HG03060 (cell line): ENCODE measurements around the gene AKR7A2.

Experiments used
- ATAC-seq: cut with Tn5 transposase; IDR thresholded peaks from one replicate; pipeline ENCODE4 v1.9.1; 2021; ENCODE audit warnings: low read depth, moderate number of reproducible peaks; ENCODE audit not compliant: unreplicated experiment

AKR7A2 gene

GRCh38 chr1:19326748-19327065, 14.8 kb upstream of the AKR7A2 start:
- ATAC-seq, result no peak

GRCh38 chr1:19325958-19326747, 14.2 kb upstream of the AKR7A2 start:
- ATAC-seq, result no peak

DNA sequence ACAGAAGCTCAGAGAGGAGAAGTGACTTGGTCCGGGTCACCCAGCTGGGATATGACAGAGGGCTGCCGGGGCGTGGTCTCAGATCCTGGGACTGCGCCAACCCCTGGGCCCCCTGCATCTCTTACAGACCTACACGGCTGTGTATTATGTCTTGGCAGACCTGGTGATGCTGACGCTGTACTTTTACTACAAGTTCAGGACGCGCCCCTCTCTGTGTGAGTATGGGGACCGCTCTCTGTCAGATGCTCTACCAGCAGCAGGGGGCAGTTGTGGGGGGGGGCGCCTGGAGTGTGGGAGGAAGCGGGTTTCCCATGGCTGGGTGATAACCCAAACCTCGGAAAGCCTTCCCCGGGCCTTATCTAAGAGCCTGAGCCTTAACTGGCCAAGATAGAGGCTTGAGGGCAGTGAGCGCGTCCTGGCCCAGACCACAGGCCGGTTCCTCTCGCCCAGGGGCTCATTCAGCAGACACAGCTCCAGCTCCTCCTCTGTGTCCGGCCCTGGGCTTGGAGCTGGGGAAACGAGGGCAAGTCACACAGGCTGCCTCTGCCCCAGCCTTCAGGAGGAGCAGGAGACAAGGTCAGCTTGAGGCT, 13.5 kb upstream of the AKR7A2 start:
- no peak for ATAC-seq

- ATAC-seq, result no peak
Observed at GRCh38 chr1:19324665-19324990, 12.7 kb upstream of the AKR7A2 start.

DNA sequence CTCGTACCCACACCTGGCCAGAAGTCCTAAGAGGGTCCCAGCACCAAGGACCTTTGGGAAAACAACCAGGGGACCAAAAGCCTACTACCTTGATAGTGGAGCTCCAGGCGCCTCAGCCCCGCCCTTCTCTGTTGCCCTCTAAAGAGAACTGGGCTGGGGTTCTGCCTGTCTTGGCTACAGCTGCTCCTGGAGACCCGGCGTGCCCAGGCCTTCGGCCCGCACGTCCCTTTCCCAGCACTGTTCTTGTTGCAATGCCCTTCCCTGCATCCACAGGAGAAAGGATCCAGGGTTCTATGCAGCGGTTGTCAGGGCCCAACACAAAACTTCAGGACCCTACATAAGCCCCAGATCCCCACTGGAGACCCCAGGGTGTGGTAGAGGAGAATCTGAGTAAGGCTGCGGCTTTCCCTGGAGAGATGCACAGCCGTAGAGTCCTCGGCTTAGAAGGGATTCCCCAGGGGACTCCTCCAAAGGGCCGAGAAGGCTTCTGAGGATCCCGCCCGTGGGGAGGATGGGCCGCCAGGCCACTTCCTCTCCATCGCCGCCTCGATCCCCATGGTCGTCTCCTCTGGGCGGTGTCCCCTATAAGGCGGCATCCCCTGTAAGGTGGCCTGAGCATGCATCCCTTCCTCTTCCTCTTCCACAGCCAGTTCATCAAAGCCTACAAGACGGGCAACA, 12.2 kb upstream of the AKR7A2 start:
- ATAC-seq, result no peak

DNA sequence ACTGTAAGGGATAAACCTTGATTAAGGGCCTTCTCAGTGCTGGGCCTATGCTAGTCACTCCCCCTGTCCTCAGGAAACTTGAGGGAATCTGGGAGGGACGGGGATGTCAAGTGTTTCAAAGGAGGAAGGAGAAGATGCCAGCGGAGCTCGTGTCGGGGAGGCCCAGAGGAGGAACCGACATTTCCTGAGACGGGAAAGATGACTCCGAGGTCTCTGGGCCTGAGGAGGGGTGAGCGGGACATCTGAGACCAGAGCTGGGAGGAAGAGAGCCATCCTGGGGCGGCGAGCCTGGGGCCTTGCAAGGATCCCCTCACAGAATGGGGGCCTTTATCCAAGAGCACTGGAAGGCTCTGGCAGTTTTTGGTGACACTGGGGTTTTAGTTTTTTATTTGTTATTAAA, 10.5 kb upstream of the AKR7A2 start:
- no peak for ATAC-seq

DNA sequence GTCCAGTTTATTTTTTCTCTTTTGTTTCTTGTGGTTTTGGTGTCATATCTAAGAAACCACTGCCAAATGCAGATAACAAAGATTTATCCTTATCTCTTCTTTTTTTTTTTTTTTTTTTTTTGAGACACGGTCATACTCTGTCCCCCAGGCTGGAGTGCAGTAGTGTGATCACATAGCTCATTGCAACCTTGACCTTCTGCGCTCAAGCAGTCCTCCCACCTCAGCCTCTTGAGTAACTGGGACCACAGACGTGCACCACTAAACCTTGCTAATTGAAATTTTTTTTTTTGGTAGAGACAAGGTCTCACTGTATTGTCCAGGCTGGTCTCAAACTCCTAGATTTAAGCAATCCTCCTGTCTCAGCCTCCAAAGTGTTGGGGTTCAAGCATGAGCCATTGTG, 9.1 kb upstream of the AKR7A2 start:
- ATAC-seq, result no peak

DNA sequence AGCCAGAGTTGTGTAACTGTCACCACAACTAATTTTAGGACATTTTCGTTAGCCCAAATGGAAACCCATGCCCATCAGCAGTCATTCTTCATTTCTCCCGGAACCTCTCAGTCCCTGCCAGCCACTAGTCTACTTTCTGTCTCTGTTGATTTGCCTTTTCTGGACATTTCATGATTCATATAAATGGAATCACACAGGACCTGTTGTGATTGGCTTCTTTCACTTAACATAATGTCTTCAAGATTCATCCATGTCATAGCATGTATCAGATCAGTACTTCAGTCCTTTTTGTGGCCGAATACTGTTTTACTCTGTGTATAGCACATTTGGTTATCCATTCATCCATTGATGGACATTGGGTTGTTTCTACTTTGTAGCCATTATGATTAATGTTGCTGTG, 7.3 kb upstream of the AKR7A2 start:
- ATAC-seq, result no peak

DNA sequence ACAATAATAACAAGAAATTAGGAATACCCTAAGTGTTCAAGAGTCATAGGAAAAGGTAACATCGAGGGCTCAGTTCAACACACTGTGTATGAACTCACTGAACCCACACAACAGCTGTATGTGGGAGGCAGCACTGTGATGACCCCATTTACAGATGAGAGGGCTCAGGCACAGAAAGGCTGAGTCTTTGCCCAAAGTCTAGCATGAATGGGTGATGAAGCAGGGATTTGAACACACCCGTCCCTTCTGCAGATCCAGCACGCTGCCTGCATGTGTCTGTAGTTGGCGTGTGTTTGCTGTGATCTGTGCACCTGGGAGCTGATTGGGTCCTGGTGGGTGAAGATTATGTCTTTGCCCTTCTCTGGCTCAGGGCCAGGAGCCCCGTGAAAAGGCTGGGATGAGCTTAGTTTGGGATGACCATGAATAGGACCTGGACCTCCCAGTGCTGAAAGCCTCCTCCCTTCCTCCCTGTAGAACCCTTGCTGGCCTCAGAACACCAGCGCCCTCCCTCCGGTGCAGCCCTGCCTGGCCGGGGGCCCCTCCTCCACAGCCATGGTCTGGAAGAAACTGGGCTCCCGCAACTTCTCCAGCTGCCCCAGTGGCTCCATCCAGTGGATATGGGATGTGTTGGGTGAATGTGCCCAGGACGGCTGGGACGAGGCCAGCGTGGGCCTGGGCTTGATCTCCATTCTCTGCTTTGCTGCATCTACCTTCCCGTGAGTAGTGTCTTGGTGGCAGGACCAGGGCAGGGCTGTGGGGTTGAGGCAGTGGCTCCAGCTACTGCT, 5.4 kb upstream of the AKR7A2 start:
- no peak for ATAC-seq

- no peak for ATAC-seq
Observed at GRCh38 chr1:19315378-19316198, 3.6 kb upstream of the AKR7A2 start.

GRCh38 chr1:19313961-19314882, 2.3 kb upstream of the AKR7A2 start:
- no peak for ATAC-seq

DNA sequence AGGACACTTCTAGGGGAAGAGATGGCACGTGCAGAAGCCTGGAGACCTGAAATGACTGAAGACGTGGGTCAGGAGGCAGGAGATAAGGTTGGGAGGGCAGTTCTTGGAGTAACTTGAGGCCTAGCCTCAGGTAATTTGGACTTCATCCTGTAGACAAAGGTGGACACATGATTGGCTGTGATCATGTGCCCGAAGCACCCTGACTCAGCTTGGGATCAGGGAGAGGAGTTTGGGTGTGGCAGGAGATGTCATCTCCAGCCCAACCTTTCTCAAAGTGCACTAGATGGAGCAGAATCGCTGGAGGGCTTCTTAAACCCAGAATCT, 1.7 kb upstream of the AKR7A2 start:
- no peak for ATAC-seq

- no peak for ATAC-seq
Observed at GRCh38 chr1:19312782-19313635, 1.1 kb upstream of the AKR7A2 start.

- ATAC-seq, result no peak
Observed at GRCh38 chr1:19311503-19311930, 427 bp downstream of the AKR7A2 start.

DNA sequence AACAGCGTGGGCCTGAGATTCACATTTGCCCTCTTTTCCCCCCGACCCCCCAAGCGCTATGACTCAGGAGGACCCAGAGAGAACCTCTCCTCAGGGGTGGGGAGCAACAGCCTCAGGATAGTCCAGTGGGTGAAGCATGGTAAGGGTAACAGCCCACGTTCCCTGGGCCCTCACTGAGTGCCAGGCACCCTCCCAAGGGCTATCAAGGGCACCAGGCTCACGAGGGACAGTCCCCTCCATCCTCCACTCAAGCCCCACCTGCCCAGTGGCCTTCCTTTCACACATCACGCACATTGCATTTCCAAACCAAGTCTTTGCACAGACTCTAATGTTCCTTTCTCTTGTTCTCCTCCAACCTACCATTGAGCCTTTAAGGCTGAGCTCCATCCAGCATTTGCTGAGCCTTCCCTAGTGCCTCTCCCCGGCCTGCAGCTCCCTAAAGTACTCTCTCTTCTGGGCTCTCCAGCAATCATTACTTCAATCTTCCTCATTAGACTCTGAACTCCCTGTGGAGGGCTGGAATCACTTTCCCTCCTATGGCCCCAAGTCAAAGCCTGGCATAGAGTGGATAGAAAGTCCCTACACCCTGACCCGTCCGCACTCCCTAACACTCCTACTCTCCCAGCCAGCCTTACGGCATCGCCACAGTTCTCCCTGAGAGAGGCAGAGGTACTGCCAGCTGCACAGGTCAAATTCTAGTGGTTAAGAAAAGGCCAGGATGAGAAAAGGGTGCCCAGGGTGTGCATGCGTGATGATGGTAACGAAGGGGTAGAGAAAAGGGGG, 1.0 kb downstream of the AKR7A2 start:
- no peak for ATAC-seq

- no peak for ATAC-seq
Observed at GRCh38 chr1:19310061-19310460, 1.9 kb downstream of the AKR7A2 start.

DNA sequence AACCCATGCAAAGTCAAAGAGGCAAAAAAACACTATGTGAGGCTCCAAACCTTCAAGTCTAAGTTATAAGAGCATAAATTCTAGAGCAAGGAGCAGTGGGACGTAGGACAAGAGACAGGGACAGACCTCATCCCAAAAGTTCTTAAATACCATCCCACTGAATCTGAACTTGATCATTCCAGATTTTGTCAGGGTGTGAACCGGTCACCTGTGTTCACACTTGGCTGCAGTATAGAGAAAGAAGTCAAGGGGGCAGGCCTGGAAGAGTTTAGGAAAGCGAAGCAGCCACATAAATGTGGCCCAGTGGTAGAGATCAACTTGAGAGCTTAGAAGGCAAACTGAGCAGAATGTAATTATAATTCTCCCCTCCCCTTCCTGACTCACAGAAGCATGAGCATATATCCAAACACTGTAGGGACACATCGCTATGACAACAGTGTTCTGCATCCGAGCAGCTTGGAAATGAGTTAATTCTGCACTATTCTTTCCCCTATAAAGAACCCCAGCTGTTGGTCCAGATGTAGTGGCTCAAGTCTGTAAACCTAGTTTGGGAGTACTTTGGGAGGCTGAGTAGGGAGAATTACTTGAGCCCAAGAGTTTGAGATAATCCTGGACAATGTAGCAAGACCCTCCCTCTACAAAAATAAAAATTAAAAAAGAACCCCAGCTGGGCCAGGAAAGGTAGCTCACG, 2.7 kb downstream of the AKR7A2 start:
- no peak for ATAC-seq
